Caco-2 (cell line): Measurements from ENCODE around the gene ZNF644. TPM values are rescaled to one million over a fixed set of nuclear protein-coding genes. Genes with fewer than 3 reads are reported as not detected.

Experiments
- BruUV-seq: library from RNA; stranded (reverse); fragments of 400-500 nt; replicated peaks from 2 replicates; lab custom pipeline; 2021; lab: Mats Ljungman, UMichigan
- CTCF ChIA-PET: fragments of 300-600 bp; sonication (Branson Sonifier 250); formaldehyde crosslinking; loops from one replicate; lab custom pipeline; 2022; ENCODE audit warnings: antibody characterized with exemption; lab: Charles Lee
- POLR2A ChIA-PET: fragments of 300-600 bp; sonication (Branson Sonifier 250); formaldehyde crosslinking; loops from one replicate; lab custom pipeline; 2022; ENCODE audit warnings: antibody characterized with exemption; lab: Charles Lee
- DNase-seq, 2 experiments: peaks; one replicate each; pipeline versions ENCODE4 v3.0.0 to v3.0.0-alpha.2; 2020 to 2022
- H3K27me3 ChIP-seq: replicated peaks from 2 replicates; pipeline ENCODE4 v1.6.0; 2011; ENCODE audit warnings: low read length; ENCODE audit not compliant: control insufficient read depth, insufficient read depth
- H3K36me3 ChIP-seq: 2 replicates; pipeline ENCODE4 v1.5.1; 2011; ENCODE audit warnings: low read length; ENCODE audit not compliant: control insufficient read depth, insufficient read depth
- H3K4me1 ChIP-seq: fragments of 250-450 bp; sonication (Bioruptor Pico); 2 replicates; pipeline ENCODE4 v1.5.1; 2020; ENCODE audit warnings: mild to moderate bottlenecking
- H3K4me3 ChIP-seq: 2 replicates; pipeline ENCODE4 v1.5.1; 2011; ENCODE audit warnings: low read depth, mild to moderate bottlenecking, control low read depth, low read length
- H3K9me3 ChIP-seq: fragments of 250-450 bp; sonication (Bioruptor Pico); 2 replicates; pipeline ENCODE4 v1.5.1; 2020; ENCODE audit warnings: mild to moderate bottlenecking, moderate library complexity
- H3K27ac Mint-ChIP-seq: one replicate; pipeline ENCODE4 v1.8.0; 2022; ENCODE audit warnings: mixed read lengths; ENCODE audit not compliant: unreplicated experiment
- H3K27me3 Mint-ChIP-seq: one replicate; pipeline ENCODE4 v1.8.0; 2022; ENCODE audit warnings: mixed read lengths; ENCODE audit not compliant: insufficient read depth, unreplicated experiment
- H3K36me3 Mint-ChIP-seq: one replicate; pipeline ENCODE4 v1.8.0; 2022; ENCODE audit warnings: mild to moderate bottlenecking, mixed read lengths; ENCODE audit not compliant: insufficient read depth, unreplicated experiment
- H3K4me1 Mint-ChIP-seq: one replicate; pipeline ENCODE4 v1.8.0; 2022; ENCODE audit warnings: low read depth, mixed read lengths; ENCODE audit not compliant: unreplicated experiment
- H3K4me3 Mint-ChIP-seq: one replicate; pipeline ENCODE4 v1.8.0; 2022; ENCODE audit warnings: mild to moderate bottlenecking, moderate library complexity, mixed read lengths; ENCODE audit not compliant: unreplicated experiment
- H3K9me3 Mint-ChIP-seq: one replicate; pipeline ENCODE4 v1.8.0; 2022; ENCODE audit warnings: mixed read lengths; ENCODE audit not compliant: unreplicated experiment
- intact Hi-C: fragments of 100-400 bp; cut with micrococcal nuclease; formaldehyde crosslinking; loops from one replicate; pipeline ENCODE4 v1.10.0; 2022; ENCODE audit not compliant: unreplicated experiment
- total RNA-seq: library from RNA; stranded (reverse); gene quantifications from 2 replicates; pipeline ENCODE4 v1.2.3, GENCODE V29; 2022
- TF ChIP-seq, protein P1 (sequence below), 2 experiments: fragments of 200-600 bp in 1 of 2; IDR thresholded peaks; 1 replicate in 1 of 2; 2 replicates in 1 of 2; pipeline versions ENCODE4 v1.5.1 to v1.8.0; 2011 to 2022; ENCODE audit warnings: antibody characterized with exemption in 1 of 2, control low read depth in 1 of 2, inconsistent platforms in 1 of 2, low read depth in 1 of 2, low read length in 1 of 2, mild to moderate bottlenecking in 1 of 2, moderate library complexity in 1 of 2; ENCODE audit not compliant: insufficient read depth in 1 of 2, severe bottlenecking in 1 of 2, unreplicated experiment in 1 of 2

Gene ZNF644
- total RNA-seq, 1 experiment from 2014 or later, result 32.5 TPM

DNA sequence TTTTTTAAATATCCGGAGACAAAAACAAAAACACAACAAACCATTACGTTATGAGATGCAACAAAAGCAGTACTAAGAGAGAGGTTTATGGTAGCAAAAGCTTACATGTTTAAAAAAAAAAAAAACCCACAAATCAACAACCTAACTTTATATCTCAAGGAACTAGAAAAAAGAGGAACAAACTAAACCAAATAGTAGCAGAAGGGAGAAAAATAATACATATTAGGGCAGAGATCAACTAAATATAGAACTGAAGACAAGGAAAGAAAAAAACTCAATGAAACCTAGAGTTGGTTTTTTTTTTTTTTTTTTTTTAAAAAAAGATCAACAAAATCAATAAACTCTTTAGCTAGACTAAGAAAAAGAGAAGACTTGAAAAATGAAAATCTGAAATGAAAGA lies 34.9 kb downstream of the ZNF644 start:
- CTCF ChIA-PET, result no interaction called here
- no TSS peak for BruUV-seq
- no peaks in the 10 kb centered on the region for H3K4me1 Mint-ChIP-seq
- H3K4me3 ChIP-seq, result no peak overlapping the region
- H3K27me3 ChIP-seq, result no peaks in the 10 kb centered on the region
- H3K9me3 Mint-ChIP-seq, result no peaks in the 10 kb centered on the region
- H3K36me3 Mint-ChIP-seq, result peaks cover 13% of the 10 kb centered on the region
- no peaks in the 10 kb centered on the region for H3K4me1 ChIP-seq
- TF ChIP-seq, protein P1, sequence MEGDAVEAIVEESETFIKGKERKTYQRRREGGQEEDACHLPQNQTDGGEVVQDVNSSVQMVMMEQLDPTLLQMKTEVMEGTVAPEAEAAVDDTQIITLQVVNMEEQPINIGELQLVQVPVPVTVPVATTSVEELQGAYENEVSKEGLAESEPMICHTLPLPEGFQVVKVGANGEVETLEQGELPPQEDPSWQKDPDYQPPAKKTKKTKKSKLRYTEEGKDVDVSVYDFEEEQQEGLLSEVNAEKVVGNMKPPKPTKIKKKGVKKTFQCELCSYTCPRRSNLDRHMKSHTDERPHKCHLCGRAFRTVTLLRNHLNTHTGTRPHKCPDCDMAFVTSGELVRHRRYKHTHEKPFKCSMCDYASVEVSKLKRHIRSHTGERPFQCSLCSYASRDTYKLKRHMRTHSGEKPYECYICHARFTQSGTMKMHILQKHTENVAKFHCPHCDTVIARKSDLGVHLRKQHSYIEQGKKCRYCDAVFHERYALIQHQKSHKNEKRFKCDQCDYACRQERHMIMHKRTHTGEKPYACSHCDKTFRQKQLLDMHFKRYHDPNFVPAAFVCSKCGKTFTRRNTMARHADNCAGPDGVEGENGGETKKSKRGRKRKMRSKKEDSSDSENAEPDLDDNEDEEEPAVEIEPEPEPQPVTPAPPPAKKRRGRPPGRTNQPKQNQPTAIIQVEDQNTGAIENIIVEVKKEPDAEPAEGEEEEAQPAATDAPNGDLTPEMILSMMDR (IDR thresholded peaks at IDR 0.05; ENCODE audit: insufficient read depth in 1 of 2, low read depth in 1 of 2, low read length in 1 of 2, severe bottlenecking in 1 of 2, unreplicated experiment in 1 of 2), result no peak
- POLR2A ChIA-PET, result no interaction called here
- DNase-seq, result no peak
- H3K9me3 ChIP-seq, result no peaks in the 10 kb centered on the region
- intact Hi-C loops, result no loop called here
- no peaks in the 10 kb centered on the region for H3K27me3 Mint-ChIP-seq
- H3K27ac Mint-ChIP-seq, result no peak overlapping the region
- H3K36me3 ChIP-seq, result no peaks in the 10 kb centered on the region
- no peak overlapping the region for H3K4me3 Mint-ChIP-seq

DNA sequence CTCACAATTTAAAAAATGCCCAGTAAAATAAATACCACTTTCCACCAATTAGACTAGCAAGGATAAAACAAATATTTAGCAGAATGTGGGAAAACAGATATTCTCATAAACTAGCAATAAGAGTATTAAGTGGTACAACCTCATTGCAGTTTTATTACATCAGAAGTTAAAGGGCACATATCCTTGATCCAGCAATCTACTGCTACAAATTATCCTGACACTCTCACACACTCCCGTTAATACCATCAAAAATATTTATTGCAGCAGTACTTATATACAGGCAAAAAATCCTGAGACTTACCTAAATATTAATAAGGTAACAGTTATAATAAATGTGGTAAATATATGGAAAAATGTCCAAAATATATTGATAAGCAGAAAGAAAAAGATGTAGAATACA lies 44.3 kb downstream of the ZNF644 start:
- Mint-ChIP-seq H3K27ac (no peak overlapping the region), H3K9me3 (no peaks in the 10 kb centered on the region), H3K4me1 (peaks cover 17% of the 10 kb centered on the region), H3K27me3 (no peaks in the 10 kb centered on the region), H3K4me3 (no peak overlapping the region), H3K36me3 (peaks cover 17% of the 10 kb centered on the region)
- no peak for DNase-seq
- H3K4me3 ChIP-seq, result no peak overlapping the region
- TF ChIP-seq, protein P1 (IDR thresholded peaks at IDR 0.05; ENCODE audit: insufficient read depth in 1 of 2, low read depth in 1 of 2, low read length in 1 of 2, severe bottlenecking in 1 of 2, unreplicated experiment in 1 of 2), result no peak
- no peaks in the 10 kb centered on the region for H3K36me3 ChIP-seq
- intact Hi-C loops, result no loop called here
- ChIA-PET CTCF (no interaction called here), POLR2A (no interaction called here)
- BruUV-seq, result no TSS peak
- H3K27me3 ChIP-seq, result no peaks in the 10 kb centered on the region
- no peaks in the 10 kb centered on the region for H3K4me1 ChIP-seq
- H3K9me3 ChIP-seq, result no peaks in the 10 kb centered on the region

GRCh38 chr1:90973897-90974798 lies 47.7 kb downstream of the ZNF644 start:
- Mint-ChIP-seq H3K9me3 (no peaks in the 10 kb centered on the region), H3K4me1 (peaks cover 8% of the 10 kb centered on the region), H3K27ac (no peak overlapping the region), H3K36me3 (peaks cover 17% of the 10 kb centered on the region), H3K27me3 (no peaks in the 10 kb centered on the region), H3K4me3 (no peak overlapping the region)
- H3K27me3 ChIP-seq, result no peaks in the 10 kb centered on the region
- POLR2A ChIA-PET, result no interaction called here
- H3K36me3 ChIP-seq, result no peaks in the 10 kb centered on the region
- TF ChIP-seq, protein P1 (IDR thresholded peaks at IDR 0.05; ENCODE audit: insufficient read depth in 1 of 2, low read depth in 1 of 2, low read length in 1 of 2, severe bottlenecking in 1 of 2, unreplicated experiment in 1 of 2), result no peak
- H3K9me3 ChIP-seq, result no peaks in the 10 kb centered on the region
- no peak for DNase-seq
- CTCF ChIA-PET, result interaction anchor here (1.0 kb wide), 1 partner anchor 191 kb away, joined by 3 read pairs; no protein-coding TSS in a partner anchor
- intact Hi-C loops, result no loop called here
- H3K4me3 ChIP-seq, result no peak overlapping the region
- no peaks in the 10 kb centered on the region for H3K4me1 ChIP-seq
- BruUV-seq, result no TSS peak
